Activated B cell treated with CpG ODN at 0.5 μM for 24 hours (primary cell): ENCODE measurements around the gene EVL. TPM values are rescaled to one million over a fixed set of nuclear protein-coding genes. Genes with fewer than 3 reads are reported as not detected.
"Not testable (repeated sequence)": the region's sequence is repeated elsewhere in the genome, so short reads cannot be mapped to it uniquely, and the experiment has no call there.

Experiments used
- ATAC-seq: fragments of 200-7000 bp; cut with Tn5 transposase; one replicate; pipeline ENCODE4 v1.10.0; 2021; ENCODE audit warnings: low read depth, mild to moderate bottlenecking, moderate library complexity
- CTCF ChIA-PET: fragments of 350-600 bp; sonication (Branson Sonifier 250); formaldehyde crosslinking; loops from one replicate; lab custom pipeline; 2021; ENCODE audit warnings: antibody characterized with exemption; lab: Charles Lee
- POLR2A ChIA-PET: fragments of 350-600 bp; sonication (Branson Sonifier 250); formaldehyde crosslinking; loops from one replicate; lab custom pipeline; 2021; ENCODE audit warnings: antibody characterized with exemption; lab: Charles Lee
- DNase-seq: peaks from one replicate; pipeline ENCODE4 v3.0.0; 2022
- H3K27ac Mint-ChIP-seq: one replicate; pipeline ENCODE4 v1.8.0; 2020; ENCODE audit warnings: mixed read lengths
- H3K27me3 Mint-ChIP-seq: one replicate; pipeline ENCODE4 v1.8.0; 2021; ENCODE audit warnings: mixed read lengths
- H3K36me3 Mint-ChIP-seq: one replicate; pipeline ENCODE4 v1.8.0; 2021; ENCODE audit warnings: low read depth, mixed read lengths
- H3K4me1 Mint-ChIP-seq: one replicate; pipeline ENCODE4 v1.8.0; 2021; ENCODE audit warnings: mixed read lengths
- H3K4me3 Mint-ChIP-seq: one replicate; pipeline ENCODE4 v1.8.0; 2020; ENCODE audit warnings: mild to moderate bottlenecking, mixed read lengths
- H3K9me3 Mint-ChIP-seq: one replicate; pipeline ENCODE4 v1.8.0; 2020; ENCODE audit warnings: mixed read lengths
- intact Hi-C: fragments of 100-400 bp; cut with micrococcal nuclease; formaldehyde crosslinking; loops from one replicate; pipeline ENCODE4 v1.15.1; 2024
- total RNA-seq: library from RNA; stranded (reverse); gene quantifications from 2 replicates; pipeline ENCODE4 v1.2.3, GENCODE V29; 2022
- TF ChIP-seq, protein P1 (sequence below): fragments of 200-600 bp; IDR thresholded peaks from one replicate; pipeline ENCODE4 v1.8.0; 2022; ENCODE audit warnings: antibody characterized with exemption, mild to moderate bottlenecking

The EVL gene
- total RNA-seq, 1 donor from 2014 or later: 272 TPM

DNA sequence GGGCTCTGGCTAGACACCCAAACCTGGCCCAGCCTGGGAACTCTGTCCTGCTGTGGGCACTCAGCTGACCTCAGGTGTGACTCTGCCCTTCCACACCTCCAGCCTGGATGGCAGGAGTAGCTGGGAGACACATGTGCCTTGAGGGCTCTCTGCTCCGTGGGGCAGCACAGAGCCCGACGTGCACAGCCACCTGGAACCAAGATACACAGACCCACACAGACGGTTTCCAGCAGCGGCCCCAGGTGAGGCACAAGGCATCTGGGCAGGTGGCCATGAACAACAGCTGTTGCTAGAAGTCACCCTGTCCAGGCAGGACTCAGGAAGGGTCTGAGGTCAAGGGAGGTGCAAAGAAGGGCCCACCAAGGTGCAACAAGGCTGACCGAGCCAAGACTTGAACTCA is 88.3 kb downstream of the EVL start:
- no peak overlapping the region for H3K4me3 Mint-ChIP-seq
- H3K9me3 Mint-ChIP-seq: peaks cover 4% of the 10 kb centered on the region
- no peaks in the 10 kb centered on the region for H3K27me3 Mint-ChIP-seq
- no peak overlapping the region for H3K27ac Mint-ChIP-seq
- H3K36me3 Mint-ChIP-seq: no peaks in the 10 kb centered on the region
- peaks cover 25% of the 10 kb centered on the region for H3K4me1 Mint-ChIP-seq
- no peak for ATAC-seq
- TF ChIP-seq, protein P1, sequence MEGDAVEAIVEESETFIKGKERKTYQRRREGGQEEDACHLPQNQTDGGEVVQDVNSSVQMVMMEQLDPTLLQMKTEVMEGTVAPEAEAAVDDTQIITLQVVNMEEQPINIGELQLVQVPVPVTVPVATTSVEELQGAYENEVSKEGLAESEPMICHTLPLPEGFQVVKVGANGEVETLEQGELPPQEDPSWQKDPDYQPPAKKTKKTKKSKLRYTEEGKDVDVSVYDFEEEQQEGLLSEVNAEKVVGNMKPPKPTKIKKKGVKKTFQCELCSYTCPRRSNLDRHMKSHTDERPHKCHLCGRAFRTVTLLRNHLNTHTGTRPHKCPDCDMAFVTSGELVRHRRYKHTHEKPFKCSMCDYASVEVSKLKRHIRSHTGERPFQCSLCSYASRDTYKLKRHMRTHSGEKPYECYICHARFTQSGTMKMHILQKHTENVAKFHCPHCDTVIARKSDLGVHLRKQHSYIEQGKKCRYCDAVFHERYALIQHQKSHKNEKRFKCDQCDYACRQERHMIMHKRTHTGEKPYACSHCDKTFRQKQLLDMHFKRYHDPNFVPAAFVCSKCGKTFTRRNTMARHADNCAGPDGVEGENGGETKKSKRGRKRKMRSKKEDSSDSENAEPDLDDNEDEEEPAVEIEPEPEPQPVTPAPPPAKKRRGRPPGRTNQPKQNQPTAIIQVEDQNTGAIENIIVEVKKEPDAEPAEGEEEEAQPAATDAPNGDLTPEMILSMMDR: no peak
- ChIA-PET POLR2A (no interaction called here), CTCF (no interaction called here)
- intact Hi-C loops: no loop called here
- DNase-seq: no peak

DNA sequence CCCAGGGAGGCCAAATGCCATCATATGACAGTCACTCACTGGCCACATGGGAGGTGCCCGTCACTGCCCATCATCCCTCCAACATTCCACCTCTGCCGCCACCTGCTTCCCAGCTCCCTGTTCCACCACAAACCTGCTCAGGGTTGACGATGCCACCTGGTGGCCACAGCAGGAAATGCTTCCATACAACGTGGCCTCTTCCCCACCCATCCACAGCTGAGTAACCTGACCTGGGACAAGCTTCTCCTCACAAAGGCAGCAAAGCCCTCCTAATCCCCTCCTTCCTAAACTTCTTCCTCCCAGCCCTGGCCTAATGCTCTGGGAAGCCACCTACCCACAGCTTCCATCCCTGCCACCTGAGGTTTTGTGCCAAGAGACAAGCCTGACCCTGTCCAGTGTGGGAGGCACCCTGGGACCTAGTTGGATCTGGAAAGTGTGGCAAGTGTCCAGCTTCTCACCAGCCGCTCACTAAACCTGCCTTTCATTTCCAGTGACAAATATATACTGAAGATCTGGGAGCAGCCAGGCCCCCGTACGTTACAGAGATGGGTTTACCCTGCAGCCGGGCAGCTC is 89.9 kb downstream of the EVL start:
- ChIA-PET CTCF (interaction anchor here (1.4 to 1.5 kb wide), 3 partner anchors 36 to 52 kb away, joined by 3 to 6 read pairs (median 4); no protein-coding TSS in a partner anchor), POLR2A (no interaction called here)
- no peak overlapping the region for H3K4me3 Mint-ChIP-seq
- no peak for DNase-seq
- ATAC-seq: no peak
- peaks cover 4% of the 10 kb centered on the region for H3K9me3 Mint-ChIP-seq
- intact Hi-C loops: loop anchor here (5.0 kb wide), 1 partner anchor 38 kb away; no protein-coding TSS in a partner anchor
- H3K36me3 Mint-ChIP-seq: no peaks in the 10 kb centered on the region
- TF ChIP-seq, protein P1: no peak
- peaks cover 30% of the 10 kb centered on the region for H3K4me1 Mint-ChIP-seq
- H3K27ac Mint-ChIP-seq: no peak overlapping the region
- H3K27me3 Mint-ChIP-seq: no peaks in the 10 kb centered on the region

DNA sequence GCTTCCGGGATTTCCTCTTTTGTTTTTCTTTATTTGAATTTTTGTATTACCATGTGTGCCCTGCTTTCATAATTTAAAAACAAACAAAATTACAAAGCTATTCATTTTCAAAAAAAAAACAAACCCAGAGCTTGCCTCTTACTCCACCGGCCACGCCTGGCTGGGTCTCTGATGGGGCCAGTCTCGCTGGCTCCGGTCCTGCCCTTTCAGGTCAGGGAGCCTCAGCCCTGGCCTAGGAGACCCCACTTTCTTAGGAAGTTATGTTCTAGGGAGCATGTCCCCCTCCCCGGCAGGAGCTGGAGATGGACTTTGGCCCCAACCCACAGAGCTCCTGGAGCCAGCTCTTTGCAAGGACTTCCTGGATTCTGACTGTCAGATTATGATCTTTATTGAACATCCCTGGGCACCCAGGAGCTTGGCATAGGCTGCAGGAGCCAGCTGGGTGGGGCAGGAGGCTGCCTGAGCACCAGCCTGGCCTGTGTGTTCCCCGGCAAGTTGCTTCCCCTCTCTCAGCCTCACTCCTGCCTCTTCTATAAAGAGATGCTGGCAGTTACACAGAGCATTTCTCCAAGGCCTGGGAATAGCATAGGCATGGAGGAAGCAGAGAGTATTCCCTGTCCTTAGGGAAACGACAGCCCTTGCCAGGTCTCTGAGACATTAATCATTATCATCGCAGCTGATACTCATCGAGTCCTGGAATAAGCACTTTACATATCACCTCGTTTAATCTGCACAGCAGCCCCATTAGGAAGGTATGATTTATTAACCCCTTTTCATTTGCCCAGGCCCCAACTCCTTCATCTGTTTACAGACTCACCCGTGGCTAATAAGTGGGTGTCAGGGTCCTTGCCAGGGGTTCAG is 90.8 kb downstream of the EVL start:
- TF ChIP-seq, protein P1: no peak
- no peaks in the 10 kb centered on the region for H3K36me3 Mint-ChIP-seq
- no peak overlapping the region for H3K4me3 Mint-ChIP-seq
- no peak for DNase-seq
- H3K27ac Mint-ChIP-seq: no peak overlapping the region
- intact Hi-C loops: loop anchor here (5.0 kb wide), 1 partner anchor 39 kb away; no protein-coding TSS in a partner anchor
- H3K9me3 Mint-ChIP-seq: peaks cover 4% of the 10 kb centered on the region
- CTCF ChIA-PET: interaction anchor here (0.9 to 1.8 kb wide), 6 partner anchors 35 to 85 kb away, joined by 3 to 7 read pairs (median 4); no protein-coding TSS in a partner anchor
- POLR2A ChIA-PET: no interaction called here
- no peak for ATAC-seq
- peaks cover 32% of the 10 kb centered on the region for H3K4me1 Mint-ChIP-seq
- H3K27me3 Mint-ChIP-seq: no peaks in the 10 kb centered on the region

DNA sequence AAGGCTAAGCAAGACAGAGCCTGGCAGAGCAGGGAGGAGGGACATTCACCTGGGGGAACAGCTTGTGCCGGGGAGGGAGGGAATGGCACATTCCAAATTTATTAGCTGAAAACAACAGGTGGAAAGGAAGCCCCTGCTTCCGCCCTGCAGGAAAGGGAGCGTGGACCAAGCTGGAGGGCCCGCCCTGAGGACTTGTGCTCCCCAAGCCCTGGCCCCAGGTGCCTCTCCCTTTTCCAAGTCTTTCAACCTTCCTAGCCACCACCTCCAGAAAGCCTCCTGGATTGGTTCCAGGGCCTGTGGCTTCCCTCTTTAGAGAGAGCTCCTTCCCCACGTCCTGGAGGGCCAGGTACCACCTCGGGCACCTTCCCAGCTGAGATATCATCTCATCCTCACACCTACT is 91.6 kb downstream of the EVL start:
- no peak overlapping the region for H3K4me3 Mint-ChIP-seq
- peaks cover 32% of the 10 kb centered on the region for H3K4me1 Mint-ChIP-seq
- TF ChIP-seq, protein P1: no peak
- CTCF ChIA-PET: interaction anchor here (0.9 to 1.8 kb wide), 3 partner anchors 36 to 84 kb away, joined by 3 to 7 read pairs (median 3); no protein-coding TSS in a partner anchor
- H3K27ac Mint-ChIP-seq: no peak overlapping the region
- no peak for ATAC-seq
- no peaks in the 10 kb centered on the region for H3K27me3 Mint-ChIP-seq
- peaks cover 4% of the 10 kb centered on the region for H3K9me3 Mint-ChIP-seq
- POLR2A ChIA-PET: interaction anchor here (1.1 to 2.0 kb wide), 3 partner anchors 10 to 58 kb away, joined by 3 to 7 read pairs (median 5); no protein-coding TSS in a partner anchor
- intact Hi-C loops: loop anchor here (5.0 kb wide), 1 partner anchor 39 kb away; no protein-coding TSS in a partner anchor
- no peak for DNase-seq
- H3K36me3 Mint-ChIP-seq: no peaks in the 10 kb centered on the region

DNA sequence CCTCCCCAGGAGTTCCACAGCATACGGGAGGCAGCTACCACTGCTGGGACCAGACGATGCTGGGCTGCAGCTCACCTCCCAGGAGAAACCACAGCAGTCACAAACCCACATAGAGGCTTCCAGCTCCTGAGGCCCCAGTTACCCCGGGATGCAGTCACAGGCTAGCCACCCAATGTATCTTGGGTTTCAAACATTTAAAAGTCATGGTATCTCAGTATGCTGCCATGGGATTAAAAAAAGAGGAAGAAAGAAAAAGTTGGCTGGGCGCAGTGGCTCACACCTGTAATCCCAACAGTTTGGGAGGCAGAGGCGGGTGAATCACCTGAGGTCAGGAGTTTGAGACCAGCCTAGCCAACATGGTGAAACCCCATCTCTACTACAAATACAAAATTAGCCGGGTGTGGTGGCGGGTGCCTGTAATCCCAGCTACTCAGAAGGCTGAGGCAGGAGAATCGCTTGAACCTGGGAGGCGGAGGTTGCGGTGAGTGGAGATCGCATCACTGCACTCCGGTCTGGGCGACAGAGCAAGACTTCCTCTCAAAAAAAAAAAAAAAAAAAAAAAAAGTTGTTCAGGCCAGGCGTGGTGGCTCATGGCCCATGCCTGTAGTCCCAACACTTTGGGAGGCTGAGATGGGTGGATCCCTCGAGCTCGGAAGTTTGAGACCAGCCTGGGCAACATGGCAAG is 92.5 kb downstream of the EVL start:
- POLR2A ChIA-PET: interaction anchor here (1.1 to 2.0 kb wide), 3 partner anchors 11 to 57 kb away, joined by 3 to 7 read pairs (median 5); no protein-coding TSS in a partner anchor

More for the DNA sequence above, 92.5 kb downstream of the EVL start:
- not testable (repeated sequence) for H3K9me3 Mint-ChIP-seq, H3K36me3 Mint-ChIP-seq, H3K27me3 Mint-ChIP-seq, DNase-seq
- peaks cover 32% of the 10 kb centered on the region for H3K4me1 Mint-ChIP-seq
- peak; percentile 19 for ATAC-seq
- H3K4me3 Mint-ChIP-seq: peak overlapping the region; percentile 64
- H3K27ac Mint-ChIP-seq: peak overlapping the region; percentile 66
- CTCF ChIA-PET: interaction anchor here (1.8 kb wide), 1 partner anchor 35 kb away, joined by 7 read pairs; no protein-coding TSS in a partner anchor
- intact Hi-C loops: loop anchor here (1.0 to 5.0 kb wide), 6 partner anchors 10 to 219 kb away; partner anchors contain the start of genes WDR25 and YY1
